ENCODE data around the gene TMEM97.

TMEM97 gene

GRCh38 chr17:28340374-28340773, 21.4 kb downstream of the TMEM97 start:
- H3K27ac ChIP-seq (replicated peaks) = no peak overlapping the region
- H3K27me3 ChIP-seq (ENCODE audit: insufficient read depth, poor library complexity, severe bottlenecking) = no peaks in the 10 kb centered on the region
- no peak overlapping the region for H3K4me3 ChIP-seq (replicated peaks; ENCODE audit: insufficient read depth, low read length)
- no peak for TF ChIP-seq GABPA (IDR thresholded peaks at IDR 0.05; ENCODE audit: low read depth)
- TF ChIP-seq CTCF (IDR thresholded peaks at IDR 0.05; ENCODE audit: insufficient read depth, low read length) = no peak
- no peak for TF ChIP-seq POLR2AphosphoS5 (IDR thresholded peaks at IDR 0.05; ENCODE audit: low read depth)
- no peak for TF ChIP-seq SPI1 (IDR thresholded peaks at IDR 0.05; ENCODE audit: borderline replicate concordance, low read depth)
- TF ChIP-seq REST (IDR thresholded peaks at IDR 0.05; ENCODE audit: insufficient replicate concordance, low read depth) = no peak
- no peak for DNase-seq (ENCODE audit: low read depth in 1 of 2, low spot score in 1 of 2)

- DNase-seq (ENCODE audit: low read depth in 1 of 2, low spot score in 1 of 2) = no peak
- TF ChIP-seq CTCF (IDR thresholded peaks at IDR 0.05; ENCODE audit: insufficient read depth, low read length) (no peak), SPI1 (IDR thresholded peaks at IDR 0.05; ENCODE audit: borderline replicate concordance, low read depth) (no peak), POLR2AphosphoS5 (IDR thresholded peaks at IDR 0.05; ENCODE audit: low read depth) (no peak), GABPA (IDR thresholded peaks at IDR 0.05; ENCODE audit: low read depth) (no peak), REST (IDR thresholded peaks at IDR 0.05; ENCODE audit: insufficient replicate concordance, low read depth) (no peak)
- Histone ChIP-seq H3K4me3 (replicated peaks; ENCODE audit: insufficient read depth, low read length) (no peak overlapping the region), H3K27me3 (ENCODE audit: insufficient read depth, poor library complexity, severe bottlenecking) (no peaks in the 10 kb centered on the region), H3K27ac (replicated peaks) (no peak overlapping the region)
Measured at GRCh38 chr17:28341516-28341915, 22.5 kb downstream of the TMEM97 start.

- no peak for DNase-seq (ENCODE audit: low read depth in 1 of 2, low spot score in 1 of 2)
- TF ChIP-seq REST (IDR thresholded peaks at IDR 0.05; ENCODE audit: insufficient replicate concordance, low read depth) (no peak), CTCF (IDR thresholded peaks at IDR 0.05; ENCODE audit: insufficient read depth, low read length) (no peak), SPI1 (IDR thresholded peaks at IDR 0.05; ENCODE audit: borderline replicate concordance, low read depth) (no peak), GABPA (IDR thresholded peaks at IDR 0.05; ENCODE audit: low read depth) (no peak), POLR2AphosphoS5 (IDR thresholded peaks at IDR 0.05; ENCODE audit: low read depth) (no peak)
- H3K4me3 ChIP-seq (replicated peaks; ENCODE audit: insufficient read depth, low read length) = no peak overlapping the region
- no peaks in the 10 kb centered on the region for H3K27me3 ChIP-seq (ENCODE audit: insufficient read depth, poor library complexity, severe bottlenecking)
- no peak overlapping the region for H3K27ac ChIP-seq (replicated peaks)
Measured at GRCh38 chr17:28342313-28342712, 23.3 kb downstream of the TMEM97 start.

Data from HL-60 (cell line).